Activated naive CD4-positive, alpha-beta T cell treated with anti-CD3 and anti-CD28 coated beads for 36 hours (primary cell): ENCODE results near the gene LEPR. TPM values are rescaled to one million over a fixed set of nuclear protein-coding genes. Genes with fewer than 3 reads are reported as not detected.
"Not testable (repeated sequence)": the region's sequence is repeated elsewhere in the genome, so short reads cannot be mapped to it uniquely, and the experiment has no call there.

Experiments
- CTCF ChIA-PET: fragments of 350-600 bp; sonication (Branson Sonifier 250); formaldehyde crosslinking; loops from one replicate; lab custom pipeline; 2021; ENCODE audit warnings: antibody characterized with exemption; lab: Charles Lee
- DNase-seq: peaks from one replicate; pipeline ENCODE4 v3.0.0-alpha.2; 2020
- H3K27ac Mint-ChIP-seq: one replicate; pipeline ENCODE4 v1.8.0; 2021; ENCODE audit warnings: mild to moderate bottlenecking, mixed read lengths
- H3K27me3 Mint-ChIP-seq: one replicate; pipeline ENCODE4 v1.8.0; 2021; ENCODE audit warnings: low read depth, mixed read lengths
- H3K36me3 Mint-ChIP-seq: one replicate; pipeline ENCODE4 v1.8.0; 2021; ENCODE audit warnings: low read depth, mixed read lengths
- H3K4me1 Mint-ChIP-seq: one replicate; pipeline ENCODE4 v1.8.0; 2021; ENCODE audit warnings: low read depth, mixed read lengths
- H3K4me3 Mint-ChIP-seq: one replicate; pipeline ENCODE4 v1.8.0; 2021; ENCODE audit warnings: mild to moderate bottlenecking, moderate library complexity, mixed read lengths
- H3K9me3 Mint-ChIP-seq: one replicate; pipeline ENCODE4 v1.8.0; 2021; ENCODE audit warnings: mixed read lengths
- intact Hi-C: fragments of 100-400 bp; cut with micrococcal nuclease; formaldehyde crosslinking; loops from one replicate; pipeline ENCODE4 v1.15.1; 2023
- total RNA-seq, 2 experiments: library from RNA; stranded (reverse); gene quantifications; one replicate each; pipeline ENCODE4 v1.2.3, GENCODE V29; 2021

The LEPR gene
- 1 to 10 TPM; 2.0 to 2.5 TPM for total RNA-seq

- peaks cover 11% of the 10 kb centered on the region for H3K36me3 Mint-ChIP-seq
- H3K27me3 Mint-ChIP-seq: no peaks in the 10 kb centered on the region
- H3K27ac Mint-ChIP-seq: peak within 1 kb of the TSS; percentile 89
- CTCF ChIA-PET: interaction anchor here (0.7 to 1.7 kb wide), 2 partner anchors 10 to 38 kb away, joined by 3 to 9 read pairs; no protein-coding TSS in a partner anchor
- H3K9me3 Mint-ChIP-seq: no peaks in the 10 kb centered on the region
- peaks cover 20% of the 10 kb centered on the region for H3K4me1 Mint-ChIP-seq
- intact Hi-C loops: loop anchor here (1.0 to 5.0 kb wide), 16 partner anchors 27 to 1898 kb away; partner anchors contain the start of genes AK4, EFCAB7 and ITGB3BP
- DNase-seq: no peak
- H3K4me3 Mint-ChIP-seq: no peak within 1 kb of the TSS
These were observed at the start of gene LEPR, which contains the start of gene LEPROT for GRCh38 chr1:65420590-65421350. LEPR (plus strand) TSS chr1:65420668; CDS start chr1:65565566, 144,898 bp downstream. LEPROT (plus strand) TSS chr1:65420668; CDS start chr1:65420725, 57 bp downstream.

- H3K27me3 Mint-ChIP-seq: no peaks in the 10 kb centered on the region
- no peak overlapping the region for H3K4me3 Mint-ChIP-seq
- DNase-seq: no peak
- H3K9me3 Mint-ChIP-seq: no peaks in the 10 kb centered on the region
- no peaks in the 10 kb centered on the region for H3K4me1 Mint-ChIP-seq
- intact Hi-C loops: no loop called here
- CTCF ChIA-PET: interaction anchor here (0.9 to 1.0 kb wide), 2 partner anchors 163 to 316 kb away, joined by 3 read pairs; no protein-coding TSS in a partner anchor
- peaks cover 1% of the 10 kb centered on the region for H3K36me3 Mint-ChIP-seq
- no peak overlapping the region for H3K27ac Mint-ChIP-seq
These were observed 48.9 kb upstream of the LEPR start for GRCh38 chr1:65371544-65371943.

- intact Hi-C loops: no loop called here
- Mint-ChIP-seq H3K9me3 (no peaks in the 10 kb centered on the region), H3K4me3 (no peak overlapping the region), H3K36me3 (peaks cover 1% of the 10 kb centered on the region), H3K27me3 (no peaks in the 10 kb centered on the region), H3K4me1 (no peaks in the 10 kb centered on the region), H3K27ac (no peak overlapping the region)
- DNase-seq: no peak
- CTCF ChIA-PET: no interaction called here
These were observed 47.9 kb upstream of the LEPR start for GRCh38 chr1:65372557-65372956.

GRCh38 chr1:65377496-65378246, 42.8 kb upstream of the LEPR start:
- Mint-ChIP-seq H3K4me3 (no peak overlapping the region), H3K9me3 (no peaks in the 10 kb centered on the region), H3K27me3 (no peaks in the 10 kb centered on the region), H3K36me3 (peaks cover 1% of the 10 kb centered on the region), H3K27ac (no peak overlapping the region), H3K4me1 (no peaks in the 10 kb centered on the region)
- CTCF ChIA-PET: no interaction called here
- DNase-seq: no peak
- intact Hi-C loops: no loop called here

GRCh38 chr1:65378247-65378946, 42.1 kb upstream of the LEPR start:
- no peaks in the 10 kb centered on the region for H3K9me3 Mint-ChIP-seq
- DNase-seq: no peak
- H3K4me3 Mint-ChIP-seq: no peak overlapping the region
- no peak overlapping the region for H3K27ac Mint-ChIP-seq
- H3K27me3 Mint-ChIP-seq: no peaks in the 10 kb centered on the region
- H3K36me3 Mint-ChIP-seq: peaks cover 1% of the 10 kb centered on the region
- intact Hi-C loops: no loop called here
- CTCF ChIA-PET: no interaction called here
- no peaks in the 10 kb centered on the region for H3K4me1 Mint-ChIP-seq

GRCh38 chr1:65384426-65384825, 36.0 kb upstream of the LEPR start:
- DNase-seq, CTCF ChIA-PET, intact Hi-C loops, H3K9me3 Mint-ChIP-seq, H3K27ac Mint-ChIP-seq, H3K27me3 Mint-ChIP-seq, H3K4me3 Mint-ChIP-seq, H3K4me1 Mint-ChIP-seq, H3K36me3 Mint-ChIP-seq: not testable (repeated sequence)

GRCh38 chr1:65386439-65386838, 34.0 kb upstream of the LEPR start:
- CTCF ChIA-PET: no interaction called here
- intact Hi-C loops: no loop called here
- no peaks in the 10 kb centered on the region for H3K36me3 Mint-ChIP-seq
- H3K4me1 Mint-ChIP-seq: peaks cover 4% of the 10 kb centered on the region
- DNase-seq: no peak
- H3K27me3 Mint-ChIP-seq: no peaks in the 10 kb centered on the region
- no peak overlapping the region for H3K27ac Mint-ChIP-seq
- H3K9me3 Mint-ChIP-seq: no peaks in the 10 kb centered on the region
- no peak overlapping the region for H3K4me3 Mint-ChIP-seq

- Mint-ChIP-seq H3K4me3 (no peak overlapping the region), H3K4me1 (peaks cover 4% of the 10 kb centered on the region)
- CTCF ChIA-PET: no interaction called here
These were observed 32.6 kb upstream of the LEPR start for GRCh38 chr1:65387821-65388220.

GRCh38 chr1:65388908-65389695, 31.4 kb upstream of the LEPR start:
- Mint-ChIP-seq H3K36me3 (no peaks in the 10 kb centered on the region), H3K4me3 (no peak overlapping the region), H3K27me3 (no peaks in the 10 kb centered on the region), H3K9me3 (no peaks in the 10 kb centered on the region), H3K4me1 (peaks cover 13% of the 10 kb centered on the region), H3K27ac (no peak overlapping the region)
- intact Hi-C loops: no loop called here
- no peak for DNase-seq
- CTCF ChIA-PET: no interaction called here

More at GRCh38 chr1:65387821-65388220, 32.6 kb upstream of the LEPR start:
- no peaks in the 10 kb centered on the region for H3K36me3 Mint-ChIP-seq
- H3K27me3 Mint-ChIP-seq: no peaks in the 10 kb centered on the region
- no peak for DNase-seq
- intact Hi-C loops: no loop called here
- no peak overlapping the region for H3K27ac Mint-ChIP-seq
- H3K9me3 Mint-ChIP-seq: no peaks in the 10 kb centered on the region

- H3K27me3 Mint-ChIP-seq: no peaks in the 10 kb centered on the region
- H3K27ac Mint-ChIP-seq: no peak overlapping the region
- H3K9me3 Mint-ChIP-seq: no peaks in the 10 kb centered on the region
- CTCF ChIA-PET: interaction anchor here (1.2 kb wide), 1 partner anchor 76 kb away, joined by 3 read pairs; no protein-coding TSS in a partner anchor
- no peak for DNase-seq
- peaks cover 22% of the 10 kb centered on the region for H3K4me1 Mint-ChIP-seq
- no peaks in the 10 kb centered on the region for H3K36me3 Mint-ChIP-seq
- no peak overlapping the region for H3K4me3 Mint-ChIP-seq
- intact Hi-C loops: loop anchor here (10.0 kb wide), 1 partner anchor 422 kb away; no protein-coding TSS in a partner anchor
These were observed 28.0 kb upstream of the LEPR start for GRCh38 chr1:65392497-65392896.

- H3K4me3 Mint-ChIP-seq: no peak overlapping the region
- H3K27me3 Mint-ChIP-seq: no peaks in the 10 kb centered on the region
These were observed 27.1 kb upstream of the LEPR start for GRCh38 chr1:65393347-65393746.

More at GRCh38 chr1:65393347-65393746, 27.1 kb upstream of the LEPR start:
- intact Hi-C loops: loop anchor here (1.0 to 10.0 kb wide), 4 partner anchors 27 to 421 kb away; partner anchors contain the start of genes LEPR and LEPROT
- CTCF ChIA-PET: interaction anchor here (1.2 kb wide), 1 partner anchor 77 kb away, joined by 3 read pairs; no protein-coding TSS in a partner anchor
- peak; percentile 39 for DNase-seq
- H3K9me3 Mint-ChIP-seq: no peaks in the 10 kb centered on the region
- H3K36me3 Mint-ChIP-seq: no peaks in the 10 kb centered on the region
- H3K27ac Mint-ChIP-seq: no peak overlapping the region
- peaks cover 22% of the 10 kb centered on the region for H3K4me1 Mint-ChIP-seq
